K562 (cell line): ENCODE measurements around the gene POLR2H. TPM values are rescaled to one million over a fixed set of nuclear protein-coding genes. Genes with fewer than 3 reads are reported as not detected.

Experiments used
- CBX5 ChIP-seq: IDR thresholded peaks from 2 replicates; pipeline ENCODE4 v1.6.1; 2014; ENCODE audit warnings: low read depth, borderline replicate concordance
- CHD4 ChIP-seq: fragments of 200-600 bp; sonication (generic); IDR thresholded peaks from 3 replicates; pipeline ENCODE4 v1.6.1; 2012; ENCODE audit warnings: low read depth, mild to moderate bottlenecking, mixed read lengths, low read length, inconsistent platforms; ENCODE audit not compliant: insufficient read depth, insufficient replicate concordance, poor library complexity, severe bottlenecking
- EGR1 ChIP-seq: fragments of 450-650 bp; conservative IDR thresholded peaks from 2 replicates; pipeline ENCODE4 v1.6.1; 2017; ENCODE audit warnings: mild to moderate bottlenecking
- ETV5 ChIP-seq: sonication (generic); formaldehyde crosslinking; IDR thresholded peaks from 2 replicates; pipeline ENCODE4 v1.4.0; 2020; ENCODE audit warnings: low read depth, mild to moderate bottlenecking, missing genetic modification reagents
- EZH2 ChIP-seq: IDR thresholded peaks from 2 replicates; pipeline ENCODE4 v1.6.1; 2012; ENCODE audit warnings: low read depth, mild to moderate bottlenecking, inconsistent platforms, low read length, borderline replicate concordance
- GTF2E2 ChIP-seq: fragments of 200-800 bp; sonication (Bioruptor generic); IDR thresholded peaks from 2 replicates; pipeline ENCODE4 v1.6.1; 2016; ENCODE audit warnings: missing genetic modification characterization, missing compliant biosample characterization
- MAFG ChIP-seq: fragments of 450-650 bp; conservative IDR thresholded peaks from 2 replicates; pipeline ENCODE4 v1.6.1; 2016; ENCODE audit warnings: missing genetic modification characterization, missing compliant biosample characterization
- MAFK ChIP-seq: IDR thresholded peaks from 2 replicates; pipeline ENCODE4 v1.6.1; 2011; ENCODE audit warnings: low read length, improper control_type of control experiment
- SNAPC5 ChIP-seq: fragments of 250-450 bp; sonication (Bioruptor Pico); IDR thresholded peaks from 2 replicates; pipeline ENCODE4 v1.8.0; 2021; ENCODE audit warnings: moderate library complexity, mild to moderate bottlenecking, inconsistent platforms
- SRF ChIP-seq, 2 experiments: fragments of 250-450, 450-650 bp in 1 of 2; sonication (Bioruptor Pico) in 1 of 2; sonication (generic) in 1 of 2; formaldehyde crosslinking; IDR thresholded peaks; 2 replicates each; pipeline versions ENCODE4 v1.5.0 to v1.5.1; 2020 to 2022; ENCODE audit warnings: mild to moderate bottlenecking in 1 of 2, missing genetic modification reagents in 1 of 2
- SRSF7 ChIP-seq: fragments of 200-400 bp; formaldehyde crosslinking; optimal IDR thresholded peaks from 2 replicates; pipeline ENCODE3; 2017; ENCODE audit warnings: mild to moderate bottlenecking, low read depth, low read length
- TCF7L2 ChIP-seq: fragments of 150-350 bp; IDR thresholded peaks from 2 replicates; pipeline ENCODE4 v1.6.1; 2016; ENCODE audit warnings: low read depth, mild to moderate bottlenecking, low read length, moderate library complexity
- polyA plus RNA-seq, 8 experiments: library from polyadenylated mRNA; depleted of rRNA in 4 of 8; stranded (reverse) in 5 of 8; unstranded in 3 of 8; fragments of >200 nt; fragmentation: Nextera tagmentation in 2 of 8; fragmentation: Illumina TruSeq in 1 of 8; extraction: Ambion mirVana in 2 of 8; extraction: Trizol in 1 of 8; gene quantifications; 2 replicates each; pipeline versions ENCODE4 v1.2.1 to v1.2.3, GENCODE V29; 2011 to 2014; ENCODE audit warnings: inconsistent platforms in 1 of 8, missing spikeins in 1 of 8
- total RNA-seq, 7 experiments: library from RNA; depleted of rRNA in 6 of 7; stranded (reverse); fragments of >200 nt in 6 of 7; fragmentation: Illumina TruSeq in 2 of 7; extraction: Trizol in 2 of 7; gene quantifications; 2 replicates each; pipeline versions ENCODE4 v1.2.1 to v1.2.3, GENCODE V29; 2011 to 2021; ENCODE audit warnings: low replicate concordance in 1 of 7
- TF ChIP-seq, protein P1 (sequence below): sonication (generic); formaldehyde crosslinking; IDR thresholded peaks from 2 replicates; pipeline ENCODE4 v1.9.0; 2022; ENCODE audit warnings: mild to moderate bottlenecking, missing genetic modification reagents
- TF ChIP-seq, protein P2 (sequence below), 2 experiments: IDR thresholded peaks; 2 replicates each; pipeline ENCODE4 v1.6.1; 2012; ENCODE audit warnings: improper control_type of control experiment in 2 of 2, low read depth in 2 of 2, low read length in 2 of 2, borderline replicate concordance in 1 of 2
- TF ChIP-seq, protein P3 (sequence below): fragments of 250-450 bp; sonication (Bioruptor Pico); IDR thresholded peaks from 2 replicates; pipeline ENCODE4 v1.5.1; 2021; ENCODE audit warnings: mild to moderate bottlenecking
- TF ChIP-seq, protein P4 (sequence below): fragments of 450-650 bp; conservative IDR thresholded peaks from 2 replicates; pipeline ENCODE4 v1.6.1; 2016; ENCODE audit warnings: missing genetic modification characterization, low read depth, mild to moderate bottlenecking, control low read depth, missing compliant biosample characterization

Gene POLR2H
- total and polyA plus RNA-seq, 9 of the 15 experiments (the other 6 are each of a cell fraction or from before 2014, with no cell fraction given): 128 to 512 (median 220) TPM

GRCh38 chr3:184362668-184363546, 1.4 kb downstream of the POLR2H start (continued):
- TF ChIP-seq, protein P1, sequence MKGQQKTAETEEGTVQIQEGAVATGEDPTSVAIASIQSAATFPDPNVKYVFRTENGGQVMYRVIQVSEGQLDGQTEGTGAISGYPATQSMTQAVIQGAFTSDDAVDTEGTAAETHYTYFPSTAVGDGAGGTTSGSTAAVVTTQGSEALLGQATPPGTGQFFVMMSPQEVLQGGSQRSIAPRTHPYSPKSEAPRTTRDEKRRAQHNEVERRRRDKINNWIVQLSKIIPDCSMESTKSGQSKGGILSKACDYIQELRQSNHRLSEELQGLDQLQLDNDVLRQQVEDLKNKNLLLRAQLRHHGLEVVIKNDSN (CRISPR knock-in tag): no peak; the same call in 1 of the 2 replicates
- TF ChIP-seq SRF (CRISPR knock-in tag; IDR thresholded peaks at IDR 0.05): no peak; a peak in 1 of 4 replicates
- TF ChIP-seq SNAPC5 (CRISPR knock-in tag): no peak
- TF ChIP-seq MAFK: no peak
- no peak for TF ChIP-seq TCF7L2
- TF ChIP-seq ETV5: no peak; the same call in 1 of the 2 replicates
- TF ChIP-seq MAFG (tag): no peak
- TF ChIP-seq, protein P2, sequence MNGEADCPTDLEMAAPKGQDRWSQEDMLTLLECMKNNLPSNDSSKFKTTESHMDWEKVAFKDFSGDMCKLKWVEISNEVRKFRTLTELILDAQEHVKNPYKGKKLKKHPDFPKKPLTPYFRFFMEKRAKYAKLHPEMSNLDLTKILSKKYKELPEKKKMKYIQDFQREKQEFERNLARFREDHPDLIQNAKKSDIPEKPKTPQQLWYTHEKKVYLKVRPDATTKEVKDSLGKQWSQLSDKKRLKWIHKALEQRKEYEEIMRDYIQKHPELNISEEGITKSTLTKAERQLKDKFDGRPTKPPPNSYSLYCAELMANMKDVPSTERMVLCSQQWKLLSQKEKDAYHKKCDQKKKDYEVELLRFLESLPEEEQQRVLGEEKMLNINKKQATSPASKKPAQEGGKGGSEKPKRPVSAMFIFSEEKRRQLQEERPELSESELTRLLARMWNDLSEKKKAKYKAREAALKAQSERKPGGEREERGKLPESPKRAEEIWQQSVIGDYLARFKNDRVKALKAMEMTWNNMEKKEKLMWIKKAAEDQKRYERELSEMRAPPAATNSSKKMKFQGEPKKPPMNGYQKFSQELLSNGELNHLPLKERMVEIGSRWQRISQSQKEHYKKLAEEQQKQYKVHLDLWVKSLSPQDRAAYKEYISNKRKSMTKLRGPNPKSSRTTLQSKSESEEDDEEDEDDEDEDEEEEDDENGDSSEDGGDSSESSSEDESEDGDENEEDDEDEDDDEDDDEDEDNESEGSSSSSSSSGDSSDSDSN (IDR thresholded peaks at IDR 0.05; ENCODE audit: borderline replicate concordance in 1 of 2, low read depth in 2 of 2, low read length in 2 of 2): peak; percentile 72 to 89; a peak in 3 of 4 replicates
- TF ChIP-seq GTF2E2 (tag): peak; percentile 16; the same call in 1 of the 2 replicates
- no peak for TF ChIP-seq CHD4
- no peak for TF ChIP-seq EZH2
- TF ChIP-seq, protein P3, sequence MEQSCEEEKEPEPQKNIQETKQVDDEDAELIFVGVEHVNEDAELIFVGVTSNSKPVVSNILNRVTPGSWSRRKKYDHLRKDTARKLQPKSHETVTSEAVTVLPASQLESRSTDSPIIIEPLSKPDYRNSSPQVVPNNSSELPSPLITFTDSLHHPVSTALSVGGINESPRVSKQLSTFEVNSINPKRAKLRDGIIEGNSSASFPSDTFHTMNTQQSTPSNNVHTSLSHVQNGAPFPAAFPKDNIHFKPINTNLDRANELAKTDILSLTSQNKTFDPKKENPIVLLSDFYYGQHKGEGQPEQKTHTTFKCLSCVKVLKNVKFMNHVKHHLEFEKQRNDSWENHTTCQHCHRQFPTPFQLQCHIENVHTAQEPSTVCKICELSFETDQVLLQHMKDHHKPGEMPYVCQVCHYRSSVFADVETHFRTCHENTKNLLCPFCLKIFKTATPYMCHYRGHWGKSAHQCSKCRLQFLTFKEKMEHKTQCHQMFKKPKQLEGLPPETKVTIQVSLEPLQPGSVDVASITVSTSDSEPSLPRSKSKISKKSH: no peak
- TF ChIP-seq CBX5: no peak
- no peak for TF ChIP-seq SRSF7
- TF ChIP-seq, protein P4, sequence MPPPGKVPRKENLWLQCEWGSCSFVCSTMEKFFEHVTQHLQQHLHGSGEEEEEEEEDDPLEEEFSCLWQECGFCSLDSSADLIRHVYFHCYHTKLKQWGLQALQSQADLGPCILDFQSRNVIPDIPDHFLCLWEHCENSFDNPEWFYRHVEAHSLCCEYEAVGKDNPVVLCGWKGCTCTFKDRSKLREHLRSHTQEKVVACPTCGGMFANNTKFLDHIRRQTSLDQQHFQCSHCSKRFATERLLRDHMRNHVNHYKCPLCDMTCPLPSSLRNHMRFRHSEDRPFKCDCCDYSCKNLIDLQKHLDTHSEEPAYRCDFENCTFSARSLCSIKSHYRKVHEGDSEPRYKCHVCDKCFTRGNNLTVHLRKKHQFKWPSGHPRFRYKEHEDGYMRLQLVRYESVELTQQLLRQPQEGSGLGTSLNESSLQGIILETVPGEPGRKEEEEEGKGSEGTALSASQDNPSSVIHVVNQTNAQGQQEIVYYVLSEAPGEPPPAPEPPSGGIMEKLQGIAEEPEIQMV (tag): no peak
- TF ChIP-seq EGR1: no peak
